ENCODE results near the gene DGCR2. TPM values are rescaled to one million over a fixed set of nuclear protein-coding genes. Genes with fewer than 3 reads are reported as not detected.

Gene DGCR2
- total and polyA plus RNA-seq, 2 of the 8 experiments (the other 6 are each of a cell fraction or from before 2014, with no cell fraction given) = 42.3 to 62.2 TPM

GRCh38 chr22:19147195-19147780, 25.1 kb upstream of the DGCR2 start (continued):
- TF ChIP-seq CHD7 (IDR thresholded peaks at IDR 0.05; ENCODE audit: insufficient replicate concordance, low read length) (no peak), TAF1 (IDR thresholded peaks at IDR 0.05; ENCODE audit: low read depth, low read length) (no peak), RAD21 (IDR thresholded peaks at IDR 0.05 in 1 of 2, conservative IDR thresholded peaks at IDR 0.05 in 1 of 2; ENCODE audit: low read depth in 2 of 2, low read length in 2 of 2) (0 out of 4 replicates have a peak, but pooled peaks of 1 of the 2 experiments have one; percentile 6), POLR2AphosphoS5 (IDR thresholded peaks at IDR 0.05; ENCODE audit: low read depth, low read length) (no peak), CTCF (IDR thresholded peaks at IDR 0.05; ENCODE audit: control extremely low read depth in 1 of 3, insufficient read depth in 1 of 3, low read depth in 1 of 3, low read length in 3 of 3) (peak in 1 of 3 experiments; percentile 29; a peak in 1 of 4 replicates), CBX8 (IDR thresholded peaks at IDR 0.05; ENCODE audit: borderline replicate concordance, low read depth, low read length) (no peak), NRF1 (IDR thresholded peaks at IDR 0.05; ENCODE audit: low read depth, low read length) (no peak)

Measured in H1 (cell line).